HL-60 (cell line): ENCODE results near the gene RNASE2.

Experiments
- CTCF ChIP-seq: IDR thresholded peaks from one replicate; pipeline ENCODE4 v1.5.1; 2011; ENCODE audit warnings: low read length, control low read depth, inconsistent platforms; ENCODE audit not compliant: insufficient read depth
- POLR2AphosphoS5 ChIP-seq: IDR thresholded peaks from 2 replicates; pipeline ENCODE4 v1.6.1; 2012; ENCODE audit warnings: low read depth

- TF ChIP-seq CTCF = no peak
- TF ChIP-seq POLR2AphosphoS5 = no peak
Measured at GRCh38 chr14:20998139-20998538, 42.9 kb downstream of the RNASE2 start.
